Measurements from ENCODE around the gene TRIM28.

- TF ChIP-seq CTCF (IDR thresholded peaks at IDR 0.05) (no peak), POLR2AphosphoS5 (IDR thresholded peaks at IDR 0.05; ENCODE audit: insufficient read depth in 1 of 2, low read depth in 1 of 2) (no peak)
These were observed 41.7 kb downstream of the TRIM28 start for GRCh38 chr19:58585442-58586132.
